ENCODE results near the gene PDIA5. TPM values are rescaled to one million over a fixed set of nuclear protein-coding genes. Genes with fewer than 3 reads are reported as not detected.
"Not testable (repeated sequence)": the region's sequence is repeated elsewhere in the genome, so short reads cannot be mapped to it uniquely, and the experiment has no call there.

PDIA5 gene
- total RNA-seq, 1 experiment from 2014 or later, result 28.6 TPM

GRCh38 chr3:123110976-123111615 is 44.3 kb downstream of the PDIA5 start:
- Histone ChIP-seq H3K27me3 (replicated peaks; ENCODE audit: insufficient read depth, low read depth, low read length, poor library complexity) (no peaks in the 10 kb centered on the region), H3K27ac (ENCODE audit: low read depth, low read length, poor library complexity, severe bottlenecking) (peak overlapping the region; percentile 48), H3K9me3 (ENCODE audit: low read depth, low read length, poor library complexity, severe bottlenecking) (no peaks in the 10 kb centered on the region), H3K36me3 (ENCODE audit: insufficient read depth, low read length, poor library complexity, severe bottlenecking) (peaks cover 16% of the 10 kb centered on the region), H3K4me1 (ENCODE audit: insufficient read depth, low read length, poor library complexity, severe bottlenecking) (peaks cover 16% of the 10 kb centered on the region), H3K4me3 (ENCODE audit: low read depth, low read length, poor library complexity, severe bottlenecking) (no peak overlapping the region)
- TF ChIP-seq EZH2 (IDR thresholded peaks at IDR 0.05; ENCODE audit: borderline replicate concordance, low read depth, low read length, poor library complexity, severe bottlenecking), result no peak
- no peak for TF ChIP-seq CTCF (conservative IDR thresholded peaks at IDR 0.05; ENCODE audit: low read depth, low read length)
- ChIA-PET CTCF (no interaction called here), POLR2A (ENCODE audit: low non-redundant PET) (interaction anchor here (0.5 kb wide), 1 partner anchor 11 kb away, joined by 3 read pairs; no protein-coding TSS in a partner anchor)
- no TSS peak for BruUV-seq (replicated peaks)
- intact Hi-C loops (cut with micrococcal nuclease; ENCODE audit: unreplicated experiment), result no loop called here
- no peak for DNase-seq (ENCODE audit: low spot score)

DNA sequence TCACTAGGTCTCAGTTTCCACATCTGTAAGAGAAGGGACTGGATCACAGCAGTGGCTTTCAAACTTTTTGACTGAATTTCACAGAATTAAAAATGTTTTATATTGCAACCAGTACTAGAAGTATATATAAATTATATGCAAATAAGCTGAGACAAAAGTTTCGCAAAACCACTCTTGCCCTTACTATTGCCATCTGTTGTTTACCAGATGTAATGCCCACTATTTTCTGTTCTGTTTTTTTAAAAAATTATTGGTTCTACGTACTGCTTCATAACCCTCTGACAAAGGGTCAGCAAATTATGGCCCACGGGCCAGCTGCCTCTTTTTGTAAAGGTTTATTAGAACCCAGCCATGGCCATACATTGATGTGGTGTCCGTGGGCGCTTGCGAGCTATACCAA is 44.8 kb downstream of the PDIA5 start:
- H3K36me3 ChIP-seq (ENCODE audit: insufficient read depth, low read length, poor library complexity, severe bottlenecking), result peaks cover 17% of the 10 kb centered on the region
- H3K4me1 ChIP-seq (ENCODE audit: insufficient read depth, low read length, poor library complexity, severe bottlenecking), result peaks cover 16% of the 10 kb centered on the region
- H3K9me3 ChIP-seq (ENCODE audit: low read depth, low read length, poor library complexity, severe bottlenecking), result no peaks in the 10 kb centered on the region
- TF ChIP-seq EZH2 (IDR thresholded peaks at IDR 0.05; ENCODE audit: borderline replicate concordance, low read depth, low read length, poor library complexity, severe bottlenecking) (no peak), CTCF (conservative IDR thresholded peaks at IDR 0.05; ENCODE audit: low read depth, low read length) (no peak)
- no peak overlapping the region for H3K27ac ChIP-seq (ENCODE audit: low read depth, low read length, poor library complexity, severe bottlenecking)
- ChIA-PET CTCF (no interaction called here), POLR2A (ENCODE audit: low non-redundant PET) (interaction anchor here (0.6 kb wide), 1 partner anchor 121 kb away, joined by 14 read pairs; no protein-coding TSS in a partner anchor)
- intact Hi-C loops (cut with micrococcal nuclease; ENCODE audit: unreplicated experiment), result no loop called here
- H3K27me3 ChIP-seq (replicated peaks; ENCODE audit: insufficient read depth, low read depth, low read length, poor library complexity), result no peaks in the 10 kb centered on the region
- no peak overlapping the region for H3K4me3 ChIP-seq (ENCODE audit: low read depth, low read length, poor library complexity, severe bottlenecking)
- BruUV-seq (replicated peaks), result no TSS peak
- DNase-seq (ENCODE audit: low spot score), result no peak

GRCh38 chr3:123112232-123112631 is 45.4 kb downstream of the PDIA5 start:
- H3K27ac ChIP-seq (ENCODE audit: low read depth, low read length, poor library complexity, severe bottlenecking), result no peak overlapping the region
- H3K4me1 ChIP-seq (ENCODE audit: insufficient read depth, low read length, poor library complexity, severe bottlenecking), result peaks cover 16% of the 10 kb centered on the region
- peaks cover 11% of the 10 kb centered on the region for H3K36me3 ChIP-seq (ENCODE audit: insufficient read depth, low read length, poor library complexity, severe bottlenecking)
- DNase-seq (ENCODE audit: low spot score), result no peak
- H3K4me3 ChIP-seq (ENCODE audit: low read depth, low read length, poor library complexity, severe bottlenecking), result no peak overlapping the region
- POLR2A ChIA-PET (ENCODE audit: low non-redundant PET), result interaction anchor here (0.6 kb wide), 1 partner anchor 122 kb away, joined by 14 read pairs; no protein-coding TSS in a partner anchor
- H3K9me3 ChIP-seq (ENCODE audit: low read depth, low read length, poor library complexity, severe bottlenecking), result no peaks in the 10 kb centered on the region
- TF ChIP-seq EZH2 (IDR thresholded peaks at IDR 0.05; ENCODE audit: borderline replicate concordance, low read depth, low read length, poor library complexity, severe bottlenecking), result no peak
- TF ChIP-seq CTCF (conservative IDR thresholded peaks at IDR 0.05; ENCODE audit: low read depth, low read length), result no peak
- no peaks in the 10 kb centered on the region for H3K27me3 ChIP-seq (replicated peaks; ENCODE audit: insufficient read depth, low read depth, low read length, poor library complexity)
- intact Hi-C loops (cut with micrococcal nuclease; ENCODE audit: unreplicated experiment), result no loop called here
- no TSS peak for BruUV-seq (replicated peaks)
- CTCF ChIA-PET, result interaction anchor here (0.6 kb wide), 1 partner anchor 1010 kb away, joined by 7 read pairs; no protein-coding TSS in a partner anchor

DNA sequence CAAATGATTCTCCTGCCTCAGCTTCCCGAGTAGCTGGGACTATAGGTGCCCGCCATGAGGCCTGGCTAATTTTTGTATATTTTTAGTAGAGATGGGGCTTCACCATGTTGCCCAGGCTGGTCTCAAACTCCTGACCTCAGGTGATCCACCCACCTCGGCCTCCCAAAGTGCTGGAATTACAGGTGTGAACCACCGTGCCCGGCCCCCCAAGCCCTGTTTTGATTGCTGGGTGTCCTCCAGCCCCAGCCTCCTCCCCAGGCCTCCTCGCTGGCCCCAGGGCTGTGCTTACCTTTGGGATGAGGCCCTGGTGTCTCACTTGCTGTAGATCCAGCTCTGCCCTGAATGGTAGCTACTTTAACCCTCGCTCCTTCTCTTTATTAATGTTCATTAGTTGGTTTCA is 45.8 kb downstream of the PDIA5 start:
- BruUV-seq (replicated peaks); intact Hi-C loops (cut with micrococcal nuclease; ENCODE audit: unreplicated experiment); H3K27ac ChIP-seq (ENCODE audit: low read depth, low read length, poor library complexity, severe bottlenecking); DNase-seq (ENCODE audit: low spot score); H3K27me3 ChIP-seq (replicated peaks; ENCODE audit: insufficient read depth, low read depth, low read length, poor library complexity); H3K9me3 ChIP-seq (ENCODE audit: low read depth, low read length, poor library complexity, severe bottlenecking); POLR2A ChIA-PET (ENCODE audit: low non-redundant PET); H3K4me3 ChIP-seq (ENCODE audit: low read depth, low read length, poor library complexity, severe bottlenecking): not testable (repeated sequence)
- H3K36me3 ChIP-seq (ENCODE audit: insufficient read depth, low read length, poor library complexity, severe bottlenecking), result peaks cover 11% of the 10 kb centered on the region
- H3K4me1 ChIP-seq (ENCODE audit: insufficient read depth, low read length, poor library complexity, severe bottlenecking), result peaks cover 16% of the 10 kb centered on the region
- CTCF ChIA-PET, result interaction anchor here (0.6 kb wide), 1 partner anchor 1011 kb away, joined by 7 read pairs; no protein-coding TSS in a partner anchor

Measured in A673 (cell line).